Measurements from ENCODE around the gene SLC12A4.

DNA sequence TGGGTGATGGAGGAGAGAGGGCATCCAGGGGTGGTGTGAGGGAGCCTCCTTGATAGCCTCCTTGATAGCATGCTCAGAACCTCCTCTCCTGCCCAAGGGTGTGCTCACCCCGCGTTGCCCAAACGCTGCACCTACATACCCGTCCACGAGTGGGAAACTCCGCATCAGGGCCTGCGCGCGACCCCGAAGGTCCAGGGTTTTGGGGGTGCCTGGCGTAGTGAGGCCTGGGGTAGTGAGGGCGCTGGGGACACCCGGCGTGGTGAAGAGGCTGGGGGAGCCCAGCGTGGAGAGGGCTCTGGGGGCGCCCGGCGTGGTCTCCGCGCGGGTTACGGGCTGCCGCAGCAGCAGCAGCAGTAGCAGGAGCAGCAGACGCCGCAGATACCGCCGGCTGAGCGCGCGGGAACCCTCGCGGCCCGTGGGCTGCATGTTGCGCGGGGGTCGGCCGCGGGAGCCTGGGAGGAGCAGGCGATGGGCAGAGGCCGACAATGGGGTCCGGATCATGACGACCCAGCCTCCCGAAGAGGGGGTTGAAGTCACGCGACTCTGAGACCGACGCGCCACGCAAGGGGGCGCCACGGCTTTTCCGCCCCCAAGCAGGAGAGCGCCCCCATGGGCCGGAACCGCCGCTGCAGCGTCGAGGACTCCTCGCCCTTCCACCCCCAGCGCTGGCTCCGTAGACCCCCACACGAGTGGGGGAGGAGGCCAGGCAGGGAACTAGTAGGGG lies 11.7 kb upstream of the SLC12A4 start, which contains the start of gene DPEP3:
- TF ChIP-seq POLR2A (IDR thresholded peaks at IDR 0.05) (no peak), POLR2AphosphoS5 (IDR thresholded peaks at IDR 0.05) (no peak)
- TF ChIP-seq, protein P1, sequence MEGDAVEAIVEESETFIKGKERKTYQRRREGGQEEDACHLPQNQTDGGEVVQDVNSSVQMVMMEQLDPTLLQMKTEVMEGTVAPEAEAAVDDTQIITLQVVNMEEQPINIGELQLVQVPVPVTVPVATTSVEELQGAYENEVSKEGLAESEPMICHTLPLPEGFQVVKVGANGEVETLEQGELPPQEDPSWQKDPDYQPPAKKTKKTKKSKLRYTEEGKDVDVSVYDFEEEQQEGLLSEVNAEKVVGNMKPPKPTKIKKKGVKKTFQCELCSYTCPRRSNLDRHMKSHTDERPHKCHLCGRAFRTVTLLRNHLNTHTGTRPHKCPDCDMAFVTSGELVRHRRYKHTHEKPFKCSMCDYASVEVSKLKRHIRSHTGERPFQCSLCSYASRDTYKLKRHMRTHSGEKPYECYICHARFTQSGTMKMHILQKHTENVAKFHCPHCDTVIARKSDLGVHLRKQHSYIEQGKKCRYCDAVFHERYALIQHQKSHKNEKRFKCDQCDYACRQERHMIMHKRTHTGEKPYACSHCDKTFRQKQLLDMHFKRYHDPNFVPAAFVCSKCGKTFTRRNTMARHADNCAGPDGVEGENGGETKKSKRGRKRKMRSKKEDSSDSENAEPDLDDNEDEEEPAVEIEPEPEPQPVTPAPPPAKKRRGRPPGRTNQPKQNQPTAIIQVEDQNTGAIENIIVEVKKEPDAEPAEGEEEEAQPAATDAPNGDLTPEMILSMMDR (IDR thresholded peaks at IDR 0.05) = peak in 2 of 7 experiments; percentile 7

Measured in stomach (tissue), 4 donors.